Erythroblast (primary cell): Measurements from ENCODE around the gene CD1C.

Source experiments
- GATA1 ChIP-seq: IDR thresholded peaks from 2 replicates; pipeline ENCODE4 v1.6.1; 2011; ENCODE audit warnings: low read depth, mild to moderate bottlenecking, control low read depth, low read length, moderate library complexity
- POLR2A ChIP-seq: IDR thresholded peaks from 2 replicates; pipeline ENCODE4 v1.6.1; 2011; ENCODE audit warnings: mild to moderate bottlenecking, low read length

GRCh38 chr1:158311066-158311465, 21.3 kb downstream of the CD1C start:
- no peak for TF ChIP-seq POLR2A
- TF ChIP-seq GATA1, result no peak
